HG03558 (cell line): ENCODE results near the gene GEMIN5.

Source experiments
- ATAC-seq: cut with Tn5 transposase; IDR thresholded peaks from one replicate; pipeline ENCODE4 v1.9.1; 2021; ENCODE audit warnings: moderate number of reproducible peaks; ENCODE audit not compliant: unreplicated experiment; ENCODE audit errors: extremely low read depth

Gene GEMIN5

GRCh38 chr5:154892369-154892771, 45.6 kb downstream of the GEMIN5 start:
- ATAC-seq: no peak

- ATAC-seq: no peak
Measured at GRCh38 chr5:154885439-154885838, 52.6 kb downstream of the GEMIN5 start.

GRCh38 chr5:154884424-154884823, 53.6 kb downstream of the GEMIN5 start:
- ATAC-seq: no peak

- ATAC-seq: no peak
Measured at GRCh38 chr5:154881986-154882385, 56.0 kb downstream of the GEMIN5 start.

- ATAC-seq: no peak
Measured at GRCh38 chr5:154878642-154879335, 59.2 kb downstream of the GEMIN5 start.

GRCh38 chr5:154873791-154874331, 64.2 kb downstream of the GEMIN5 start:
- ATAC-seq: no peak

- ATAC-seq: no peak
Measured at GRCh38 chr5:154871734-154872133, 66.3 kb downstream of the GEMIN5 start.

GRCh38 chr5:154868702-154869101, 69.3 kb downstream of the GEMIN5 start:
- ATAC-seq: no peak

GRCh38 chr5:154866841-154867240, 71.2 kb downstream of the GEMIN5 start:
- ATAC-seq: no peak

GRCh38 chr5:154865466-154866184, 72.4 kb downstream of the GEMIN5 start:
- no peak for ATAC-seq

GRCh38 chr5:154863291-154864080, 74.5 kb downstream of the GEMIN5 start:
- no peak for ATAC-seq

GRCh38 chr5:154862766-154863165, 75.2 kb downstream of the GEMIN5 start:
- no peak for ATAC-seq

- no peak for ATAC-seq
Measured at GRCh38 chr5:154861946-154862345, 76.1 kb downstream of the GEMIN5 start.

- ATAC-seq: no peak
Measured at GRCh38 chr5:154860765-154861164, 77.2 kb downstream of the GEMIN5 start.

- no peak for ATAC-seq
Measured at GRCh38 chr5:154860123-154860522, 77.9 kb downstream of the GEMIN5 start.

- no peak for ATAC-seq
Measured at GRCh38 chr5:154858972-154859871, 78.8 kb downstream of the GEMIN5 start.

GRCh38 chr5:154858297-154858971, 79.6 kb downstream of the GEMIN5 start, which contains the start of gene CNOT8:
TSS of gene CNOT8 (plus strand) at chr5:154858627. CDS start at chr5:154863279, 4,652 bp downstream.
- peak; percentile 75 for ATAC-seq

- ATAC-seq: peak; percentile 42
Measured at GRCh38 chr5:154857530-154858296, 80.3 kb downstream of the GEMIN5 start.
